CD4-positive, alpha-beta T cell (primary cell): ENCODE results near the gene DNMT3A. TPM values are rescaled to one million over a fixed set of nuclear protein-coding genes. Genes with fewer than 3 reads are reported as not detected.
A peak's percentile ranks its signal among the peaks of the same experiment; 100 is the strongest.

Experiments
- ATAC-seq: fragments of 200-7000 bp; cut with Tn5 transposase; one replicate; pipeline ENCODE4 v1.10.0; 2022; ENCODE audit warnings: mild to moderate bottlenecking; ENCODE audit not compliant: poor library complexity
- CTCF ChIA-PET: fragments of 350-600 bp; sonication (Branson Sonifier 250); formaldehyde crosslinking; loops from one replicate; lab custom pipeline; 2021; ENCODE audit warnings: antibody characterized with exemption, inconsistent platforms; lab: Charles Lee
- POLR2A ChIA-PET: fragments of 350-600 bp; sonication (Branson Sonifier 250); formaldehyde crosslinking; loops from one replicate; lab custom pipeline; 2021; ENCODE audit warnings: antibody characterized with exemption, inconsistent platforms; lab: Charles Lee
- DNase-seq, 14 experiments: peaks; one replicate each; pipeline ENCODE4 v3.0.0-alpha.2; 2013 to 2020; ENCODE audit warnings: mixed read lengths in 2 of 14
- H3K27ac ChIP-seq, 2 donors: one replicate each; pipeline versions ENCODE4 v1.5.1 to v1.7.0; 2013; ENCODE audit warnings: low read length in 2 of 2, low read depth in 1 of 2, mild to moderate bottlenecking in 1 of 2
- H3K27me3 ChIP-seq, 2 experiments: 1 replicate in 1 of 2; 2 replicates in 1 of 2; pipeline versions ENCODE4 v1.6.1 to v1.7.0; 2013; ENCODE audit warnings: low read length in 2 of 2, control low read depth in 1 of 2, mild to moderate bottlenecking in 1 of 2, moderate library complexity in 1 of 2; ENCODE audit not compliant: insufficient read depth in 2 of 2, control insufficient read depth in 1 of 2
- H3K36me3 ChIP-seq: one replicate; pipeline ENCODE4 v1.6.1; 2013; ENCODE audit warnings: low read length, control low read depth; ENCODE audit not compliant: insufficient read depth
- H3K4me1 ChIP-seq: one replicate; pipeline ENCODE4 v1.6.1; 2013; ENCODE audit warnings: low read length, control low read depth; ENCODE audit not compliant: insufficient read depth
- H3K4me3 ChIP-seq: one replicate; pipeline ENCODE4 v1.5.1; 2013; ENCODE audit warnings: mild to moderate bottlenecking, low read length, moderate library complexity
- H3K9me3 ChIP-seq, 2 experiments: 1 replicate in 1 of 2; 2 replicates in 1 of 2; pipeline versions ENCODE4 v1.6.1 to v1.7.0; 2013; ENCODE audit warnings: low read length in 2 of 2, mild to moderate bottlenecking in 2 of 2, control low read depth in 1 of 2, moderate library complexity in 1 of 2; ENCODE audit not compliant: control insufficient read depth in 1 of 2, insufficient read depth in 1 of 2
- H3K27ac Mint-ChIP-seq: one replicate; pipeline ENCODE4 v1.8.0; 2020; ENCODE audit warnings: mixed read lengths
- H3K27me3 Mint-ChIP-seq: one replicate; pipeline ENCODE4 v1.8.0; 2021; ENCODE audit warnings: mixed read lengths
- H3K36me3 Mint-ChIP-seq: one replicate; pipeline ENCODE4 v1.8.0; 2021; ENCODE audit warnings: low read depth, mixed read lengths
- H3K4me1 Mint-ChIP-seq: one replicate; pipeline ENCODE4 v1.8.0; 2021; ENCODE audit warnings: low read depth, mixed read lengths
- H3K4me3 Mint-ChIP-seq: one replicate; pipeline ENCODE4 v1.8.0; 2020; ENCODE audit warnings: mild to moderate bottlenecking, mixed read lengths
- H3K9me3 Mint-ChIP-seq: one replicate; pipeline ENCODE4 v1.8.0; 2020; ENCODE audit warnings: mixed read lengths
- CTCF ChIP-seq: fragments of 200-600 bp; IDR thresholded peaks from one replicate; pipeline ENCODE4 v1.8.0; 2022; ENCODE audit warnings: antibody characterized with exemption, mild to moderate bottlenecking
- intact Hi-C, 2 experiments: fragments of 100-400 bp; cut with DNase I in 1 of 2; cut with micrococcal nuclease in 1 of 2; formaldehyde crosslinking; loops; one replicate each; pipeline versions ENCODE4 v1.15.1 to v1.9.0; 2023 to 2025; cut with DNase I, micrococcal nuclease
- total RNA-seq, 174 experiments: library from RNA in 2 of 174; stranded (reverse) in 2 of 174; gene quantifications; one replicate each; pipeline ENCODE4 v1.2.3 and lab custom pipeline; 2021 to 2026

The DNMT3A gene
- total RNA-seq, 2 experiments from 2014 or later: 57.1 to 62.1 TPM

GRCh38 chr2:25365241-25365640, 23.5 kb upstream of the DNMT3A start:
- Histone ChIP-seq H3K27me3 (no peaks in the 10 kb centered on the region), H3K4me1 (peaks cover 21% of the 10 kb centered on the region), H3K9me3 (no peaks in the 10 kb centered on the region), H3K36me3 (no peaks in the 10 kb centered on the region), H3K4me3 (no peak overlapping the region), H3K27ac (no peak overlapping the region)
- Mint-ChIP-seq H3K27me3 (no peaks in the 10 kb centered on the region), H3K36me3 (no peaks in the 10 kb centered on the region), H3K4me3 (peak overlapping the region; percentile 30), H3K27ac (no peak overlapping the region), H3K9me3 (no peaks in the 10 kb centered on the region), H3K4me1 (peaks cover 25% of the 10 kb centered on the region)
- CTCF ChIA-PET: interaction anchor here (2.7 kb wide), 1 partner anchor 11 kb away, joined by 12 read pairs; no protein-coding TSS in a partner anchor
- POLR2A ChIA-PET: no interaction called here
- ATAC-seq (no peak), DNase-seq (no peak)
- intact Hi-C loops: loop anchor here (10.0 kb wide), 1 partner anchor 390 kb away; the partner anchor contains the start of gene DNAJC27 (in 2 of the 2)
- no peak for TF ChIP-seq CTCF

- H3K4me3 ChIP-seq: no peak overlapping the region
- ChIA-PET CTCF (interaction anchor here (0.6 to 2.7 kb wide), 3 partner anchors 13 to 572 kb away, joined by 4 to 72 read pairs (median 12); no protein-coding TSS in a partner anchor), POLR2A (interaction anchor here (0.6 kb wide), 1 partner anchor 227 kb away, joined by 3 read pairs; no protein-coding TSS in a partner anchor)
- H3K4me1 Mint-ChIP-seq: peaks cover 25% of the 10 kb centered on the region
- no peak overlapping the region for H3K27ac ChIP-seq
- no peak for ATAC-seq
- peaks cover 21% of the 10 kb centered on the region for H3K4me1 ChIP-seq
- peak overlapping the region; percentile 38 for H3K4me3 Mint-ChIP-seq
- intact Hi-C loops: loop anchor here (5.0 to 10.0 kb wide), 2 partner anchors 159 to 389 kb away; partner anchors contain the start of gene DNAJC27 (in 2 of the 2)
- no peak for DNase-seq
- H3K27me3 ChIP-seq: no peaks in the 10 kb centered on the region
- no peaks in the 10 kb centered on the region for H3K36me3 Mint-ChIP-seq
- H3K27me3 Mint-ChIP-seq: no peaks in the 10 kb centered on the region
- H3K9me3 ChIP-seq: no peaks in the 10 kb centered on the region
- peak overlapping the region; percentile 30 for H3K27ac Mint-ChIP-seq
- H3K9me3 Mint-ChIP-seq: no peaks in the 10 kb centered on the region
- H3K36me3 ChIP-seq: no peaks in the 10 kb centered on the region
- TF ChIP-seq CTCF: no peak
These were observed 22.0 kb upstream of the DNMT3A start for GRCh38 chr2:25363733-25364132.

- Histone ChIP-seq H3K36me3 (no peaks in the 10 kb centered on the region), H3K4me1 (peaks cover 21% of the 10 kb centered on the region), H3K27ac (peak overlapping the region; percentile 67 to 80), H3K9me3 (no peaks in the 10 kb centered on the region), H3K4me3 (peak overlapping the region; percentile 61), H3K27me3 (no peaks in the 10 kb centered on the region)
- H3K9me3 Mint-ChIP-seq: no peaks in the 10 kb centered on the region
- H3K27me3 Mint-ChIP-seq: no peaks in the 10 kb centered on the region
- no peak for TF ChIP-seq CTCF
- peak; percentile 50 for ATAC-seq
- ChIA-PET POLR2A (interaction anchor here (0.7 to 2.1 kb wide), 25 partner anchors 9 to 983 kb away, joined by 3 to 55 read pairs (median 8); partner anchors contain the start of gene SELENOI), CTCF (interaction anchor here (0.6 to 2.6 kb wide), 26 partner anchors 10 to 524 kb away, joined by 3 to 72 read pairs (median 4); partner anchors contain the start of gene DNMT3A)
- intact Hi-C loops: loop anchor here (1.0 to 10.0 kb wide), 4 partner anchors 14 to 388 kb away; partner anchors contain the start of gene DNAJC27 (in 2 of the 2)
- peak in 13 of 14 experiments; percentile 33 to 87 (median 42) for DNase-seq
- H3K36me3 Mint-ChIP-seq: no peaks in the 10 kb centered on the region
- H3K27ac Mint-ChIP-seq: peak overlapping the region; percentile 84
- H3K4me3 Mint-ChIP-seq: peak overlapping the region; percentile 90
- peaks cover 25% of the 10 kb centered on the region for H3K4me1 Mint-ChIP-seq
These were observed 20.9 kb upstream of the DNMT3A start for GRCh38 chr2:25362434-25363145.
